SU-DHL-6 (cell line): ENCODE data around the gene SHISA4.

Experiments used
- H2AFZ ChIP-seq: fragments of 200-600 bp; sonication (generic); 2 replicates; pipeline ENCODE4 v1.6.1; 2014; ENCODE audit warnings: low read depth, mild to moderate bottlenecking, moderate library complexity, mixed read lengths, antibody characterized with exemption, low read length; ENCODE audit not compliant: severe bottlenecking
- H3F3A ChIP-seq: fragments of 200-600 bp; shearing (Covaris generic); 2 replicates; pipeline ENCODE4 v1.6.0; 2016; ENCODE audit warnings: antibody characterized with exemption, mild to moderate bottlenecking; ENCODE audit not compliant: insufficient read depth
- H3K27ac ChIP-seq: fragments of 200-600 bp; sonication (generic); 2 replicates; pipeline ENCODE4 v1.5.1; 2016; ENCODE audit warnings: low read depth, mild to moderate bottlenecking, low read length, moderate library complexity, mixed read lengths
- H3K27me3 ChIP-seq: fragments of 200-600 bp; sonication (generic), shearing (Covaris generic); 2 replicates; pipeline ENCODE4 v1.6.0; 2014; ENCODE audit warnings: mild to moderate bottlenecking, low read length
- H3K36me3 ChIP-seq: fragments of 200-600 bp; sonication (generic); 2 replicates; pipeline ENCODE4 v1.6.1; 2014; ENCODE audit warnings: mild to moderate bottlenecking, low read length, mixed read lengths
- H3K4me2 ChIP-seq: fragments of 300-600, 200-600 bp; shearing (Covaris generic), sonication (generic); 2 replicates; pipeline ENCODE4 v1.6.0; 2014; ENCODE audit warnings: low read length, low read depth, mild to moderate bottlenecking; ENCODE audit not compliant: poor library complexity, severe bottlenecking
- H3K4me3 ChIP-seq: fragments of 200-600 bp; sonication (generic); 2 replicates; pipeline ENCODE4 v1.5.1; 2014; ENCODE audit warnings: antibody characterized with exemption, low read length, mild to moderate bottlenecking, mixed read lengths; ENCODE audit not compliant: insufficient read depth, poor library complexity, severe bottlenecking
- H3K79me2 ChIP-seq: fragments of 200-600 bp; sonication (generic); 2 replicates; pipeline ENCODE4 v1.6.1; 2014; ENCODE audit warnings: mild to moderate bottlenecking, low read length, moderate library complexity; ENCODE audit not compliant: insufficient read depth
- H3K9ac ChIP-seq: fragments of 200-600 bp; sonication (generic); 2 replicates; pipeline ENCODE4 v1.7.0; 2014; ENCODE audit warnings: mild to moderate bottlenecking, low read length
- H3K9me2 ChIP-seq: fragments of 200-600 bp; sonication (generic); replicated peaks from 2 replicates; pipeline ENCODE4 v1.6.1; 2014; ENCODE audit warnings: low read length; ENCODE audit not compliant: insufficient read depth
- H3K9me3 ChIP-seq: fragments of 200-600 bp; sonication (generic); 2 replicates; pipeline ENCODE4 v1.6.1; 2014; ENCODE audit warnings: low read length, mixed read lengths; ENCODE audit not compliant: insufficient read depth
- H4K20me1 ChIP-seq: fragments of 200-600 bp; sonication (generic); 2 replicates; pipeline ENCODE4 v1.6.1; 2014; ENCODE audit warnings: low read depth, mild to moderate bottlenecking, antibody characterized with exemption, low read length, moderate library complexity, mixed read lengths
- CTCF ChIP-seq: fragments of 200-600 bp; sonication (generic); IDR thresholded peaks from one replicate; pipeline ENCODE4 v1.5.1; 2017; ENCODE audit warnings: antibody characterized with exemption, mild to moderate bottlenecking, low read length, moderate library complexity; ENCODE audit not compliant: insufficient read depth, poor library complexity, severe bottlenecking
- EZH2phosphoT487 ChIP-seq: fragments of 200-600 bp; sonication (generic), shearing (Covaris generic); conservative IDR thresholded peaks from 2 replicates; pipeline ENCODE4 v1.6.1; 2018; ENCODE audit warnings: mild to moderate bottlenecking, antibody characterized with exemption, low read length, moderate library complexity, mixed read lengths

SHISA4 gene

GRCh38 chr1:201905234-201905890 lies 16.7 kb downstream of the SHISA4 start:
- H3K27ac ChIP-seq, result no peak overlapping the region
- H3K9me2 ChIP-seq, result no peaks in the 10 kb centered on the region
- H3K27me3 ChIP-seq, result no peaks in the 10 kb centered on the region
- no peaks in the 10 kb centered on the region for H3K36me3 ChIP-seq
- no peak overlapping the region for H3K4me2 ChIP-seq
- no peak overlapping the region for H3K4me3 ChIP-seq
- no peaks in the 10 kb centered on the region for H3F3A ChIP-seq
- H3K9me3 ChIP-seq, result no peaks in the 10 kb centered on the region
- TF ChIP-seq EZH2phosphoT487, result no peak
- no peak for TF ChIP-seq CTCF
- H2AFZ ChIP-seq, result no peak overlapping the region
- H3K79me2 ChIP-seq, result no peaks in the 10 kb centered on the region
- H3K9ac ChIP-seq, result no peak overlapping the region
- H4K20me1 ChIP-seq, result no peaks in the 10 kb centered on the region

GRCh38 chr1:201906336-201906735 lies 17.6 kb downstream of the SHISA4 start:
- Histone ChIP-seq H3K9me3 (no peaks in the 10 kb centered on the region), H3K27me3 (no peaks in the 10 kb centered on the region), H3K79me2 (no peaks in the 10 kb centered on the region), H3K27ac (no peak overlapping the region), H3K9me2 (no peaks in the 10 kb centered on the region), H3K9ac (no peak overlapping the region), H2AFZ (no peak overlapping the region), H3K36me3 (no peaks in the 10 kb centered on the region), H4K20me1 (no peaks in the 10 kb centered on the region), H3F3A (no peaks in the 10 kb centered on the region), H3K4me2 (no peak overlapping the region), H3K4me3 (no peak overlapping the region)
- TF ChIP-seq CTCF (no peak), EZH2phosphoT487 (no peak)

DNA sequence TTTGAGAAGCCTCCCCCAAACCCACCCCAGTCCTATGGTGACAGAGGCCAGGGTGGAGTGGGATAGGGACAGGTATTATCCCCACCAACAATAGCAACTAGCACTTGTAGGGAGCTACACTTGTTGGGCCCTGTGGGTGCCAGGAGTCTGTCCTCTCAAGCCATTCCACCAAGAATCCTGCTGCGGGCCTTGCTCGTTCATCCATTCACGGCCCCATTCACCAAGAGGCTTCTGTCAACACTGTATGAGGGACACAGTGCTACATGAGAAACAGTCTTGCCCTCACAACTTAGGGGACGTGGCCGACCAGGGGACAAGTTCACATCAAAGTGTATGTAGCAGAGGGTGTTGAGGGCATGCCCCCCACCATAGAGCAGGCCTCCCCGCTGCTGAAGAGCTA lies 18.9 kb downstream of the SHISA4 start:
- no peaks in the 10 kb centered on the region for H3K9me2 ChIP-seq
- no peak overlapping the region for H3K9ac ChIP-seq
- H3F3A ChIP-seq, result no peaks in the 10 kb centered on the region
- no peak overlapping the region for H2AFZ ChIP-seq
- no peaks in the 10 kb centered on the region for H3K79me2 ChIP-seq
- H3K27ac ChIP-seq, result no peak overlapping the region
- no peaks in the 10 kb centered on the region for H3K9me3 ChIP-seq
- TF ChIP-seq CTCF, result no peak
- TF ChIP-seq EZH2phosphoT487, result no peak
- H3K27me3 ChIP-seq, result no peaks in the 10 kb centered on the region
- no peaks in the 10 kb centered on the region for H4K20me1 ChIP-seq
- H3K4me3 ChIP-seq, result no peak overlapping the region
- H3K36me3 ChIP-seq, result no peaks in the 10 kb centered on the region
- no peak overlapping the region for H3K4me2 ChIP-seq
